ENCODE results near the gene SDK1. TPM values are rescaled to one million over a fixed set of nuclear protein-coding genes. Genes with fewer than 3 reads are reported as not detected.

SDK1 gene
- total and polyA plus RNA-seq, 10 of the 15 experiments (the other 5 are each of a cell fraction or from before 2014, with no cell fraction given) = 0.14 to 0.33 TPM; not detected in 8

DNA sequence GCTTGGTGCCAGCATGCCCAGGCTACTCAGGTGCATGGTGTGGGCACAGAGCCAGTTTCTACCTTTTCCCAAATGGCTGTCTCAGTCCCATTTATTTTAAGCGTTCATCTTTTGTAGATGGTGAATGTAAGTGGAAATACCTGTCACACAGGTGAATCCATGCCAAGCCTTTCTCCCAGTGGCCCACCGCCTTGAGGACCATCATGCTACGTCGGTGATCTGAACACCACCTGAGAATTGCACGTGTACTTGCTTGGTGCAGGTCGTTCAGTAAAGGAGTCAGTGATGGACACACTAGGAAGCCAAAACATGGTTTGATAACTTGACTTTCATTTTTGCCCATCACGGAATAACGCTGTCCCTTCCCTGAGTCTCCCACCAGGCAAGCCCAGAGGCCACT is 714.3 kb downstream of the SDK1 start (continued):
- no peak for TF ChIP-seq RAD51 (IDR thresholded peaks at IDR 0.05)
- TF ChIP-seq ZNF384 (IDR thresholded peaks at IDR 0.05; ENCODE audit: borderline replicate concordance, low read depth, low read length) = no peak
- no peak for TF ChIP-seq YY1 (IDR thresholded peaks at IDR 0.05; ENCODE audit: low read depth, low read length)
- TF ChIP-seq PML (IDR thresholded peaks at IDR 0.05; ENCODE audit: low read length) = no peak

DNA sequence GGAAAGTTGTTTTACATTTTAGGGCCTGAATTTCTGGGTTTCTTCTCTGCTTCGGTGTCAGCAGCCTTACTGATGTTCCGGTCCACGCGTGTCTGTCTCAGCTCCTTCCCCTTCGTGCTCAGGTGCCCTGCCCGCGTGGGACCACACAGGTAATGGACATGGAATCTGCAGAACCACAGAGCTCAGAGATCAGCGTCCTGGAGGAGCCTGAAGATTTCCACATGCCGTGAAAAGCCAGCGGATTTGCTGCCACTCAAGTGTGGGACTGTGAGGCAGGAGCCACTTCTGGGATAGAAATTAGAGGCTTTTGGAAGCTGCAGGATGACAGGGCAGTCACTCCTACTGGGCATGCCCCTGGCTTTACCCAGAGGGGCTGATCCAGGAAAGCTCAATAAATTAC is 714.9 kb downstream of the SDK1 start:
- H2AFZ ChIP-seq (ENCODE audit: control insufficient read depth, low read depth, low read length) = no peak overlapping the region
- 69% methylated on average over 10 of the region's 10 CpGs for WGBS (ENCODE audit: insufficient coverage, insufficient replicate concordance, low lambda C conversion rate, missing lambda C conversion rate)
- ChIA-PET SMC1A (ENCODE audit: uncharacterized antibody, unreplicated experiment) (no interaction called here), CTCF (interaction anchor here (0.6 kb wide), 1 partner anchor 631 kb away, joined by 5 read pairs; no protein-coding TSS in a partner anchor), POLR2A (no interaction called here), RAD21 (ENCODE audit: unreplicated experiment) (no interaction called here)
- intact Hi-C loops (cut with micrococcal nuclease; ENCODE audit: unreplicated experiment) = no loop called here
- no peak overlapping the region for H3K4me2 ChIP-seq (ENCODE audit: control insufficient read depth, insufficient read depth)
- no TSS peak for BruUV-seq (replicated peaks)
- H3K27me3 ChIP-seq (replicated peaks in 1 of 2; ENCODE audit: control insufficient read depth in 2 of 2, insufficient read depth in 2 of 2, low read length in 1 of 2) = no peaks in the 10 kb centered on the region
- no peaks in the 10 kb centered on the region for H3K79me2 ChIP-seq (ENCODE audit: control insufficient read depth, insufficient read depth, low read length)
- DNase-seq (ENCODE audit: low read depth, low spot score) (no peak), FAIRE-seq (no peak), ATAC-seq (no peak)
- no peak for TF ChIP-seq IKZF2 (IDR thresholded peaks at IDR 0.05)
- TF ChIP-seq MTA2 (IDR thresholded peaks at IDR 0.05; ENCODE audit: low read depth) = no peak
- no peak for TF ChIP-seq BCL11A (IDR thresholded peaks at IDR 0.05; ENCODE audit: low read depth, low read length)
- no peak for TF ChIP-seq HDAC2 (IDR thresholded peaks at IDR 0.05)
- TF ChIP-seq SMARCA5 (IDR thresholded peaks at IDR 0.05) = no peak
- TF ChIP-seq, protein P1, sequence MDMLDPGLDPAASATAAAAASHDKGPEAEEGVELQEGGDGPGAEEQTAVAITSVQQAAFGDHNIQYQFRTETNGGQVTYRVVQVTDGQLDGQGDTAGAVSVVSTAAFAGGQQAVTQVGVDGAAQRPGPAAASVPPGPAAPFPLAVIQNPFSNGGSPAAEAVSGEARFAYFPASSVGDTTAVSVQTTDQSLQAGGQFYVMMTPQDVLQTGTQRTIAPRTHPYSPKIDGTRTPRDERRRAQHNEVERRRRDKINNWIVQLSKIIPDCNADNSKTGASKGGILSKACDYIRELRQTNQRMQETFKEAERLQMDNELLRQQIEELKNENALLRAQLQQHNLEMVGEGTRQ (IDR thresholded peaks at IDR 0.05; ENCODE audit: borderline replicate concordance, low read depth, low read length) = no peak
- TF ChIP-seq SMAD5 (IDR thresholded peaks at IDR 0.05; ENCODE audit: low read depth) = no peak
- no peak for TF ChIP-seq KDM1A (IDR thresholded peaks at IDR 0.05; ENCODE audit: borderline replicate concordance)
- TF ChIP-seq RFX5 (IDR thresholded peaks at IDR 0.05; ENCODE audit: low read depth, low read length) = no peak
- no peak overlapping the region for H3K4me3 ChIP-seq
- H3K4me1 ChIP-seq (ENCODE audit: control insufficient read depth, insufficient read depth, low read length) = no peaks in the 10 kb centered on the region
- H3K9ac ChIP-seq (ENCODE audit: control insufficient read depth, insufficient read depth, low read length) = no peak overlapping the region
- in situ Hi-C loops (cut with MboI) = no loop called here
- no peak overlapping the region for H3K27ac ChIP-seq (ENCODE audit: control insufficient read depth, insufficient read depth)
- H4K20me1 ChIP-seq (ENCODE audit: control insufficient read depth, insufficient read depth) = no peaks in the 10 kb centered on the region
- H3K36me3 ChIP-seq (ENCODE audit: control insufficient read depth in 2 of 2, insufficient read depth in 2 of 2, low read length in 1 of 2) = no peaks in the 10 kb centered on the region
- H3K9me3 ChIP-seq (replicated peaks; ENCODE audit: control insufficient read depth, insufficient read depth, low read length) = no peaks in the 10 kb centered on the region; the same call in 1 of the 3 replicates

All from GM12878 (cell line).